GM21526 (cell line): ENCODE measurements around the gene CDCA7.
"Not testable (repeated sequence)": the region's sequence is repeated elsewhere in the genome, so short reads cannot be mapped to it uniquely, and the experiment has no call there.

Experiments
- ATAC-seq: cut with Tn5 transposase; IDR thresholded peaks from one replicate; pipeline ENCODE4 v1.9.1; 2021; ENCODE audit warnings: moderate library complexity; ENCODE audit not compliant: unreplicated experiment, low FRiP score

CDCA7 gene

GRCh38 chr2:173357346-173357745 is 2.7 kb downstream of the CDCA7 start:
- no peak for ATAC-seq

- ATAC-seq = no peak
Observed at GRCh38 chr2:173358616-173359015, 3.9 kb downstream of the CDCA7 start.

- ATAC-seq = peak; percentile 55
Observed at GRCh38 chr2:173359231-173359630, 4.6 kb downstream of the CDCA7 start.

- no peak for ATAC-seq
Observed at GRCh38 chr2:173370198-173370597, 15.5 kb downstream of the CDCA7 start.

- ATAC-seq = no peak
Observed at GRCh38 chr2:173371023-173371422, 16.4 kb downstream of the CDCA7 start.

GRCh38 chr2:173373290-173373689 is 18.6 kb downstream of the CDCA7 start:
- no peak for ATAC-seq

GRCh38 chr2:173374634-173375033 is 20.0 kb downstream of the CDCA7 start:
- no peak for ATAC-seq

GRCh38 chr2:173385534-173385933 is 30.9 kb downstream of the CDCA7 start:
- ATAC-seq = not testable (repeated sequence)

GRCh38 chr2:173386021-173386737 is 31.5 kb downstream of the CDCA7 start:
- ATAC-seq = no peak

GRCh38 chr2:173386738-173387065 is 32.0 kb downstream of the CDCA7 start:
- no peak for ATAC-seq

GRCh38 chr2:173387079-173387478 is 32.4 kb downstream of the CDCA7 start:
- no peak for ATAC-seq

- ATAC-seq = no peak
Observed at GRCh38 chr2:173387660-173388059, 33.0 kb downstream of the CDCA7 start.

GRCh38 chr2:173388795-173389194 is 34.1 kb downstream of the CDCA7 start:
- no peak for ATAC-seq

- no peak for ATAC-seq
Observed at GRCh38 chr2:173390036-173390435, 35.4 kb downstream of the CDCA7 start.

- no peak for ATAC-seq
Observed at GRCh38 chr2:173392731-173393130, 38.1 kb downstream of the CDCA7 start.

- no peak for ATAC-seq
Observed at GRCh38 chr2:173393186-173393585, 38.5 kb downstream of the CDCA7 start.

- no peak for ATAC-seq
Observed at GRCh38 chr2:173393636-173394035, 39.0 kb downstream of the CDCA7 start.

GRCh38 chr2:173394091-173394974 is 39.7 kb downstream of the CDCA7 start:
- ATAC-seq = no peak

- no peak for ATAC-seq
Observed at GRCh38 chr2:173395567-173396351, 41.1 kb downstream of the CDCA7 start.

GRCh38 chr2:173397539-173397938 is 42.9 kb downstream of the CDCA7 start:
- ATAC-seq = no peak

GRCh38 chr2:173399229-173399628 is 44.6 kb downstream of the CDCA7 start:
- ATAC-seq = no peak
